GM10847 (cell line): Measurements from ENCODE around the gene GOLT1A.

Experiments
- POLR2A ChIP-seq: IDR thresholded peaks from 2 replicates; pipeline ENCODE4 v1.6.1; 2011; ENCODE audit not compliant: insufficient read length; ENCODE audit errors: extremely low read depth

Gene GOLT1A

GRCh38 chr1:204225841-204226735, 12.3 kb upstream of the GOLT1A start:
- TF ChIP-seq POLR2A: no peak

GRCh38 chr1:204224655-204225054, 10.9 kb upstream of the GOLT1A start:
- TF ChIP-seq POLR2A: no peak

- no peak for TF ChIP-seq POLR2A
These were observed 9.5 kb upstream of the GOLT1A start for GRCh38 chr1:204223129-204223860.

- no peak for TF ChIP-seq POLR2A
These were observed 8.9 kb upstream of the GOLT1A start for GRCh38 chr1:204222764-204223055.

GRCh38 chr1:204222006-204222763, 8.4 kb upstream of the GOLT1A start:
- TF ChIP-seq POLR2A: no peak

GRCh38 chr1:204221271-204221670, 7.5 kb upstream of the GOLT1A start:
- no peak for TF ChIP-seq POLR2A

- no peak for TF ChIP-seq POLR2A
These were observed 6.3 kb upstream of the GOLT1A start for GRCh38 chr1:204219971-204220616.

GRCh38 chr1:204218552-204218951, 4.8 kb upstream of the GOLT1A start:
- TF ChIP-seq POLR2A: no peak

GRCh38 chr1:204217648-204218000, 3.8 kb upstream of the GOLT1A start:
- no peak for TF ChIP-seq POLR2A

GRCh38 chr1:204216880-204217647, 3.3 kb upstream of the GOLT1A start:
- no peak for TF ChIP-seq POLR2A

GRCh38 chr1:204216236-204216635, 2.4 kb upstream of the GOLT1A start:
- no peak for TF ChIP-seq POLR2A

- no peak for TF ChIP-seq POLR2A
These were observed 1.1 kb downstream of the GOLT1A start for GRCh38 chr1:204212715-204213114.

GRCh38 chr1:204211046-204211445, 2.7 kb downstream of the GOLT1A start:
- no peak for TF ChIP-seq POLR2A

GRCh38 chr1:204207136-204207616, 6.6 kb downstream of the GOLT1A start:
- TF ChIP-seq POLR2A: no peak

- TF ChIP-seq POLR2A: no peak
These were observed 7.7 kb downstream of the GOLT1A start for GRCh38 chr1:204206121-204206520.

- TF ChIP-seq POLR2A: no peak
These were observed 8.3 kb downstream of the GOLT1A start for GRCh38 chr1:204205486-204205885.
